Stimulated activated naive CD4-positive, alpha-beta T cell (primary cell): ENCODE results near the gene GNAL.
A peak's percentile ranks its signal among the peaks of the same experiment; 100 is the strongest.

Experiments used
- DNase-seq, 6 experiments: peaks; one replicate each; lab custom pipeline; 2025; lab: John Stamatoyannopoulos, UW

The GNAL gene

DNA sequence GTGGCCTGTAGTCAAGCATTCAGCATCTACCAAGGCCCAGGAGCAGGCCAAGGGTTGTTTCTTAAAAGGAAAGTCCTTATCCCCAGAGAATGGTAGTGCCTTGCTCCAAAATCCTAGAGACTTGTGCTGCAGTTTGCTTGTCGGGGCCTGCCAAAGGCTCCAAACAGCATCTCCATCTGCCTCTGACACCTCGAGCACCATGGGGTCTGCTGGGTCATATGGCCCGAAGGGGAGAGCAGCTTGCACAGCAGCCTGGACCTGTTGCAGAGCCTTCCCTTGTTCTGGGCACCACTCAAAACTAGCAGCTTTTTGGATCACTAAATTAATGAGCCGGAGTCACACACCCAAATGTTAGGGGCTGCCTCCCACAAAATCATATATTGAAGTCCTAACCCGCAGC, 35.7 kb downstream of the GNAL start:
- no peak for DNase-seq

GRCh38 chr18:11726556-11726955, 37.5 kb downstream of the GNAL start:
- DNase-seq = no peak

- no peak for DNase-seq
Measured at GRCh38 chr18:11728249-11728648, 39.2 kb downstream of the GNAL start.

DNA sequence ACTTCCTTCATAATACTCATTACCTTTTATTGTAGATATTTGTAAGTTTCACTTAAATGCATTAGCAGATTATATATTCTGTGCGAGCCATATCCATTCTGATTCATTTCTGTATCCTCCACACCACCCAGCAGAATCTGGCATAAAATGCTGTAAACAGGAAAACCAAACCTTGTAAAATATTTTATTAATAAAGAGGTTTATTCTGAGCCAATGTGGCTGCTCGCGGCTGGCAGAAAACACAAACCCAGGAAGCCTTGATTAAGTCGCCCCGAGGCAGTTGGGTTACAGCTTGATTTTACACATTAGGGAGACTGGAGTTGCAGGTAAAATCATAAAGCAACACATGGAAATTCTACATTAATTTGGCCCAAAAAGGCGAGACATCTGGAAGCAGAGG, 40.5 kb downstream of the GNAL start:
- DNase-seq = no peak

DNA sequence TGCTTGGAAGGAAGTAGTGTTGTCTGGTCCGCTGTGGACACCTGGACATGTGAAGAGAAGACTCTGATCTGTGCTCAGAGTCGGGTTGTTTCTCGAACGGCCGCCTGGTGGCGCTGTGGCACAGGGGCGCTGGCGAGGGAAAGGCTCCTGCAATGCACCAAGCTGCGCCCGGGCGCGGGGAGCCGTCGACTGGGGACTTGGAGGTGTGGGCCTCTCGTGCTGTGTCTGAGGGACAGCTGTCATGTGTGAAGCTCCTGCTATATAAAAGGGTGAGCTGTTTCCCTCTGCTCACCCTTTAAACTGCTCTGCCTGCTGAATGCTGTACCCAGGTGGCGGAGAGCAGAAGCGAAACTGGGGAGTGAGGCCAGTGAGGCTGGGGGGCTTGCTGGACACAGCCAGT, 44.0 kb downstream of the GNAL start:
- peak; percentile 17 to 56 (median 37) for DNase-seq

- DNase-seq = no peak
Measured at GRCh38 chr18:11736656-11737055, 47.6 kb downstream of the GNAL start.

DNA sequence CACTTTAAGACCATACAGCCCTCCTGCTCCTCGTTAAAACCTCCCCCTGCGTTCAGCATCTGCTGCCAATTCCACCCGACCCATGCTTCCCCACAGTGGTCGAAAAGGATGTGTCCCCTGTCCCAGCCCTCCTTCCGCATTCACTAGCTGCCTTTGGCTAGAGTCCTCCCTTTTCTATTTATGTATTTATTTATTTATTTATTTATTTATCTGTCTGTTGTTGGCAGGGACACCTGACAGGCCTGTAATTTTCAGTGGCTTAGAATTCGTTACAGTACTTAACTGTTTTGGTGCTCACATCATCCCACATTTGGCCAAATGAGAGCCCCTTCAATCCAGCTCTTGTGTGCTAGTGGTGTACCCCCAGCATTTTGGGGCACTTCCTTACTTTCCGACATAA, 50.8 kb downstream of the GNAL start:
- DNase-seq = no peak

DNA sequence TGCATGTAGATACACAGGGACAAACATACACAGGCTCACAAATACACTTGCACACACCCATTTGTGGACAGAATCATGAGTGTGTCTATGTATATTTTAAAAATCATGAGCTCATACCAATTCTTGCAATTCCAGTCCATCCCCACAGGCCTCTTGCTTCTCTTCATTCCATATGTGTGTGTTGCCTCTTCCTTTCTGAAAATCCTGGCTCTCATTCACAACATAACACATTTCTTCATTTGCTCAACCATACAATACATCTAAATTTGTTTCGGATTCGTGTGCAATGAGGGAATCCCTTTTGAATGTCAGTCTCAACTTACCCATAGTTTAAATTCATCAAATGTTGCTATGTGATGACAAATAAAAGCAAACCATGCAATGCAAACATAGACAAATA, 51.4 kb downstream of the GNAL start:
- DNase-seq = no peak

- DNase-seq = no peak
Measured at GRCh38 chr18:11741505-11742145, 52.6 kb downstream of the GNAL start.

DNA sequence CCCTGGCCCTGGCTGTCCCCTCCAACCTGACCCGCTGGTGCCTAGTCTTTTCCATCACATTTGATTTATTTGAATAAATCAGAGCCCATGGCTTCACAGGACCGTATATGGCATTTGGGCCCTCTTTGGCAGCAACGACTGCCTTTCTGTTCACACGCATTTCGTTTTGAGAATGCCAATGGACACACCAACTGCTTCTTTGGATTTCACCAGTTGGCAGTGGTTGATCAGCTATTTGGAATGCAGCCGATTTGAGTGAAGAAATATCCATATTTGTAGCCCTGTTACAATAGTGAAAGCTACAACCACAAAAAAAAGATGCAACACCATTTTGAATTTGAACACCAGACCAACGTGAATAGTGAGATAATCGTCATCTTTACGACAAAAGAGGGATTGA, 56.5 kb downstream of the GNAL start:
- DNase-seq = no peak

- no peak for DNase-seq
Measured at GRCh38 chr18:11747286-11747685, 58.2 kb downstream of the GNAL start.

DNA sequence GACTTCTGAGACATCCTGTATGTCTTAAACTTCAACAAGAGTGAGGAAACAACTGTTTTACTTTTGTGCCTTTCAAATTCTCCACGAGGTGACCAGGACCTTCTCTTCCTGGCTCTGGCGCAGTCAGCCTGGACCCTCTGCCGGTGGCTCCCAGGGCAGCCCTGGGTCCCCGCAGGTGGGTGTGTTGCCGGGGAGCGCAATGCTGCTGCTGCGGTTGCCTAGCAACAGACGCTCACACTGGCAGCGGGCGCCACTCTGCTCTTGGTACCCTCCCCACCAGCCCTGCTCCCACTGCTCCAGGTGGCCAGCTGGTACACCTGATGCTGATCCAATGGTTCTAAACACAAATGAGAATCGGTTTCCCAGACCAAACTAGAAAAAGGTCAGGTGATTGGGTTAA, 58.7 kb downstream of the GNAL start:
- DNase-seq = no peak

- no peak for DNase-seq
Measured at GRCh38 chr18:11749305-11749704, 60.2 kb downstream of the GNAL start.

- no peak for DNase-seq
Measured at GRCh38 chr18:11750171-11750570, 61.1 kb downstream of the GNAL start.

DNA sequence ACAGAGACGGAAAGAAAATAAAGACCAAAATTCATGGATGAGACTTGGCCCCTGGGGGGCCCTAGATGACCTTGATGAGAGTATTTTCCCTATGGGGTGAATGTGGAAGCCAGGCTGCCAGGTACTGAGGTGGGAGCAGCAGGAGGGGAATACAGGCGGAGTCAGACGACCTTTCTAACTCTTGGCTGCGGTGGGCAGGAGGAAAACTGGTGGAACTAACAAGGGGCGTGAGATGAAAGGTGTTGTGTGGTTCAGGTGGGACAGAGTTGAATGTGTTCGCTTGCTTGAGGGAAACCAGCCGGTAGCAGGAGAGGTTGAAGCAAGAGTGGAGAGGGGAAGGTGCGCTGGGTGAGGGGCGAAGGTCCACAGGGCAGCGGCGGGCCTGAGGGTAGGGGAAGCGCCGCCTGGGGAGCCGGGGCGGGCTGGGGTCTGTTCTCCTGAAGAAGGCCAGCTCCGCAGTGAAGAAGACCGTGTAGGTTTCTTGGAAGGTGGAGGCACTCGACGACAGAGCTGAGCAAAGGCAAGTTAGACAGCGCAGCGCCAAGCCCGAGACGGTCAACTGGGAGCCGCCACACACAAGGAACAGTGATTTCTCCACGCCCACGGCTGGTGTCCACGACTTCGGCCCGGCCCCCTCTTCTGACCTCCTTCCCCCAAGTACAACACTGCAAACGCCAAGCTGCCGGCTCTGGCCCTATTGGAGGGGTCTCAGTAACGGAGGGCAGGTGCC, 61.7 kb downstream of the GNAL start:
- DNase-seq = no peak

DNA sequence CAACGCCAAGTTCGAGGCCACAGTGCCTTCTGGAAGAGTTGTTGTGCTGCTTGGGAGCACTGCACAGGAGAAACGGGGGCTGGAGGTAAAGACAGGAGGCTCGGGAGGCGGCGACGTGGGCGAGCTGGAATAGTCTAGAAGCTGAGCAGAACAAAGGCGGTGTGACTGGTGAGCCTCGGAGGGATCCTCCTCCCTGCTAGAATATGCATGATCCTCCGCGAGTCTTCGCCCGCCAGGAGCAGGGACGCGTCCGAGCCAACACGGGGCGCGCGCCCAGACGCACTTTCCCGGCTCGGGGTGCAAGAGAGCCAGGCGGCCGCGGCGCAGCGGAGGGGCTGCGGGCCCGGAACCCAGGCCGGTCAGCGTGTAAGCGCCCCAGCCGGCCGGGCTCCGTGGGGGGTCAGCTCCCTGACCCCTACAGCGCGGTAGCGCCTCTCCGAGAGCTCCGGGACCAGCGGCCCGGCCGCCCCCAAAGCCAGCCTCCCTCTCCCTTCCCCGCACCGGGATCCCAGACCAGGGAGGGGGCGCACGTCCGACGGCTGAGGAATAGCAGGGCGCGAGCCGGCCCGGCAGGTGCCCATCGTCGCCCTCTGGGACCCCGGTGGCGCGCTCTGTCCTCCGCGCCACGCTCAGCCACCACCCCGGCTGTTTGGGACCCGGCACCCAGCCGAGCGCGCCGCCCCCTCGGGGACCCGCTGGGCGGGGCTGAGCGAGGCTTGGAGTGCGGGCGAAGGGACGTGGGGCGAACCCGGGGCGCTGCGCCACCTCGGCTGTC, 62.5 kb downstream of the GNAL start:
- DNase-seq = no peak

- no peak for DNase-seq
Measured at GRCh38 chr18:11752116-11752911, 63.2 kb downstream of the GNAL start.

- no peak for DNase-seq
Measured at GRCh38 chr18:11754979-11755378, 65.9 kb downstream of the GNAL start.

GRCh38 chr18:11757084-11757590, 68.1 kb downstream of the GNAL start:
- no peak for DNase-seq

GRCh38 chr18:11759456-11759855, 70.4 kb downstream of the GNAL start:
- DNase-seq = no peak

DNA sequence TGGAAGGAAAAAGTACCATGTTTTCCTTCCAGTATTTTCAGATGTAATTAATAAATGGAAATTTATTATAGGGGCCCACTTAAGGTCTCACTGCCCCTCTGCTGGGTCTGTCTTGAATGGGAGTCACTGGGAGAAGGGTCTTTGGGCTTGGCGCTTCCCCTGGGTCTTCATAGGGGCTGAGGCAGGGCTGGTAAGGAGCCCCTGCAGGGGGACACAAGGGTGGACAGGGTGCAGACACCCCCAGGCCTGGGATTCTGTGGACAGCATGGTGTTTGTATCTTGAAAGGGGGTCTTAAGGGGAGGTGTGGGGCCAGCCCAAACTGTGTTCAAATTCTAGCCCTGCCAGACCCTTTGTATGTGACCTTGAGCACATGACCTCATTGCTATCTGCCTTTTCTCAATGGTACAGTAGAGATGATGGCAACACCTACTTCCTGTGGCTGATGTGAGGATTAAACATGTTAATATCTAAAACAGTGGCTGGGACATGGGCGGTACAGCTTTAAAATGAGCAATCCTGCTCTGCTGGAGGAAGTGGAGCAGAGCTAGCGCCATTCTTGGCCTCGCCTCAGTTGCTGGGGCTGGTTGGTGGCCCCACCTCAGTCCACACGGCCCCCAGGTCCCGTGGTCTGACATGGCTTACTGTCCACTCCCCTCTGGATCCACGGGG, 71.6 kb downstream of the GNAL start:
- DNase-seq = no peak

DNA sequence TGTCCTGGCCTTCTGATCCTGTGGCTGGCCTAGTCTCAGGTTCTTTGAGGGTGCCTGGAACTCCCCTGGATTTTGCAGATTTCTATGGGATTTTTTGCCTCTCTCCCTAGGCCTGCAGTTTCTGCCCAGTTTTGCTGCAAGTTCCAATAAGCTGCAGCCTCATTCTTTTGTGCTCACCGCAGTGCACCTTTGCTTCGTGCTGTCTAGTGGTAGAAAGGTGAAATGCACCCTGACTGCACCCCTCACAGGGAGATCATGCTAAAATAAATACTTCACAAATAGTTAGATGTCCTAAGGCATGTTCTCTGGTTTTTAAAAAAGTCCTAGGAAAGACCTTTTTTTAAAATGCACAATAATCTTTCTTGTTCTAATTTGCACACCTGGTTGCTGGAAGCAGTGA, 72.5 kb downstream of the GNAL start:
- no peak for DNase-seq
